Measurements from ENCODE around the gene FOXN3.

FOXN3 gene

DNA sequence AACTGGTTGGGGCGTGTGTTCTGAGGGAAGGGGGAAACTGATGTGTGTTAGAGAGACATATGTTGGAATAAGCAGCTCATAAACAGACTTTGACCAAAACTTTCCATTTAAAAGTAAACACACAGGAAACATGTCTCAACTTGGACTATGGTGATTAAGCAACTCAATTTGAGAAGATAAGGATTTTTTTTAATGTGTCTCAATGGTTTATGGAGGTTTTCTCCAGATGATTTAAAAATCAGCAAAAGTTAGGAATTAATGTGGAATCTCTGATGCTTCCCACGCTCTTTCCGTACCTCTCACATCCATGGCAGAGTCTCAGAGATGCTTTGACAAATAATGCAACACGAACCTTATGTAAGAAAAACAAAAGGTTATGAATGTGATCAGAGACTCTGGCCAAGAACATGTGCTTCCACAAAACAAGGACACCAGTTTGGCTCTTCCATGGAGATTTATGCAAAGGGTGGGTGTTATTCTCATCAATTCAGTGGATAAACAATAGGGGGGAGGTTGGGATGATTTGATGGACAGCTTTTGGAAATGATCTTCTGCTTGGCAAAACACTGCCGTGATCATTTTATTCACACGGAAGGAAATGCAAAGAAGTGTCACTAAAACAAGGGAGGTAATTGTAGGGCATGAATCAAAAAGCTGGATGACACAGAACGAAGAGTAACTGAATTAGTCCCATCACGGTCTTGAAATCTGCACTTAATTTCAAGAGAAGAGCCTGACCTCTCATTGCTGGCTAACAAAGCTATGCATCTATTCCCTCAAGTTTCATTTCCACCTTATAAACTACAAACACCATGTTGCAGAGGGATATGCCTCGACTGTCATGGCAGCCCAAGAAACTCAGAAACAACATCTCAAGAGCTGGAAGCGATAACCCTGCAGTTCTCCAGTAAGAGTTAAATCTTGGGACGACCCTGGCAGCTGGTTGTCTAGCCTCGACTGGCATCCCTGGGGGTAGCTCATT is 76.5 kb downstream of the FOXN3 start:
- peaks cover 31% of the 10 kb centered on the region for H3K4me1 ChIP-seq (ENCODE audit: low read length)

DNA sequence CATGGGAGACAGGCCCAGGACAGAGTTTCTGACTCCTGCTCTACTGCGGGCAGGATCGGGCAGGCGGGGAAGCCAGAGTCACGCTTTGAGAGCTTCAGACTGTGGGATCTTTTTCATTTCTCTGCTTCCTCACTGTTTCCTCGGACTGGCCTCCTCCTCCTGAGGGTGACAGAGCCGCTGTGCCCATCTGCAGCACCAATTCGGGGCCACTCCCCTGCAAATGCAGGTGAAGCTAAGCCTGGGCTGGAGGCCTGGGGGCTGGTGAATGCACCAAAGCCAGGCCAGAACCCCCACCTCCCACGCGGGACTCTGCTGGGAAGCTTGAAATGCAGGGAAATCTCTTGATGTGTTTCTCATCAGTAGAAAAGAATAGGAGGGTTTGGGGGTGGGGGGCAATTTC is 77.5 kb downstream of the FOXN3 start:
- Histone ChIP-seq H3K27me3 (ENCODE audit: low read depth, low read length) (no peaks in the 10 kb centered on the region), H3K9me3 (ENCODE audit: insufficient read depth, low read length) (no peaks in the 10 kb centered on the region), H2AFZ (ENCODE audit: low read depth, low read length) (no peak overlapping the region), H4K20me1 (ENCODE audit: insufficient read depth, low read length) (peaks cover 9% of the 10 kb centered on the region; the same call in 1 of the 2 replicates), H3K27ac (ENCODE audit: low read length) (no peak overlapping the region), H3K36me3 (replicated peaks; ENCODE audit: low read depth, low read length) (peaks cover 4% of the 10 kb centered on the region), H3K9ac (ENCODE audit: low read length) (no peak overlapping the region), H3K79me2 (ENCODE audit: low read length) (no peaks in the 10 kb centered on the region), H3K4me3 (ENCODE audit: low read length) (no peak overlapping the region), H3K4me1 (ENCODE audit: low read length) (peaks cover 31% of the 10 kb centered on the region), H3K4me2 (ENCODE audit: low read length) (no peak overlapping the region)
- TF ChIP-seq, protein P1, sequence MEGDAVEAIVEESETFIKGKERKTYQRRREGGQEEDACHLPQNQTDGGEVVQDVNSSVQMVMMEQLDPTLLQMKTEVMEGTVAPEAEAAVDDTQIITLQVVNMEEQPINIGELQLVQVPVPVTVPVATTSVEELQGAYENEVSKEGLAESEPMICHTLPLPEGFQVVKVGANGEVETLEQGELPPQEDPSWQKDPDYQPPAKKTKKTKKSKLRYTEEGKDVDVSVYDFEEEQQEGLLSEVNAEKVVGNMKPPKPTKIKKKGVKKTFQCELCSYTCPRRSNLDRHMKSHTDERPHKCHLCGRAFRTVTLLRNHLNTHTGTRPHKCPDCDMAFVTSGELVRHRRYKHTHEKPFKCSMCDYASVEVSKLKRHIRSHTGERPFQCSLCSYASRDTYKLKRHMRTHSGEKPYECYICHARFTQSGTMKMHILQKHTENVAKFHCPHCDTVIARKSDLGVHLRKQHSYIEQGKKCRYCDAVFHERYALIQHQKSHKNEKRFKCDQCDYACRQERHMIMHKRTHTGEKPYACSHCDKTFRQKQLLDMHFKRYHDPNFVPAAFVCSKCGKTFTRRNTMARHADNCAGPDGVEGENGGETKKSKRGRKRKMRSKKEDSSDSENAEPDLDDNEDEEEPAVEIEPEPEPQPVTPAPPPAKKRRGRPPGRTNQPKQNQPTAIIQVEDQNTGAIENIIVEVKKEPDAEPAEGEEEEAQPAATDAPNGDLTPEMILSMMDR (IDR thresholded peaks at IDR 0.05; ENCODE audit: low read depth, low read length) = no peak
- TF ChIP-seq EZH2phosphoT487 (IDR thresholded peaks at IDR 0.05; ENCODE audit: low read depth) = no peak

More for the DNA sequence above, 76.5 kb downstream of the FOXN3 start:
- Histone ChIP-seq H3K4me2 (ENCODE audit: low read length) (no peak overlapping the region), H3K36me3 (replicated peaks; ENCODE audit: low read depth, low read length) (peaks cover 4% of the 10 kb centered on the region), H3K4me3 (ENCODE audit: low read length) (no peak overlapping the region), H3K27me3 (ENCODE audit: low read depth, low read length) (no peaks in the 10 kb centered on the region), H3K9me3 (ENCODE audit: insufficient read depth, low read length) (no peaks in the 10 kb centered on the region), H3K27ac (ENCODE audit: low read length) (no peak overlapping the region), H2AFZ (ENCODE audit: low read depth, low read length) (no peak overlapping the region), H4K20me1 (ENCODE audit: insufficient read depth, low read length) (peaks cover 9% of the 10 kb centered on the region; the same call in 1 of the 2 replicates), H3K79me2 (ENCODE audit: low read length) (no peaks in the 10 kb centered on the region), H3K9ac (ENCODE audit: low read length) (no peak overlapping the region)
- TF ChIP-seq, protein P1 (IDR thresholded peaks at IDR 0.05; ENCODE audit: low read depth, low read length) = no peak
- no peak for TF ChIP-seq EZH2phosphoT487 (IDR thresholded peaks at IDR 0.05; ENCODE audit: low read depth)

DNA sequence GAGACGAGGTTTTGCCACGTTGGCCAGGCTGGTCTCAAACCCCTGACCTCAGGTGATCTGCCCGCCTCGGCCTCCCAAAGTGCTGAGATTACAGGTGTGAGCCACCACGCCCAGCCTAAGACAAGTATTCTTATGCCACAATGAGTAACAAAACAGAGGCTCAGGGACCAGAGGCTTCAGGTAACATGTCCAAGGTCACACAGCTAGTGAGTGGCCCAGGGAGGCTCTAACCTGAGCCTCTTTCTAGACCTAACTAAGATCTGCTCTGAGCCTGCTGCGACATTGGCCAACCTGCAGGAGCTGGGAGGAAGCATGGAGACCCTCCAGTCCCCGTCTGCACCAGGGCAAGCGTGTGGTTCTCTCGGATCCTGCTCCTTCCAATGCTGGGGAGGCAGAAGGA is 77.9 kb downstream of the FOXN3 start:
- H3K4me2 ChIP-seq (ENCODE audit: low read length) = no peak overlapping the region
- H3K9ac ChIP-seq (ENCODE audit: low read length) = no peak overlapping the region
- peaks cover 9% of the 10 kb centered on the region; the same call in 1 of the 2 replicates for H4K20me1 ChIP-seq (ENCODE audit: insufficient read depth, low read length)
- no peak overlapping the region for H2AFZ ChIP-seq (ENCODE audit: low read depth, low read length)
- no peak overlapping the region for H3K27ac ChIP-seq (ENCODE audit: low read length)
- H3K9me3 ChIP-seq (ENCODE audit: insufficient read depth, low read length) = no peaks in the 10 kb centered on the region
- peaks cover 4% of the 10 kb centered on the region for H3K36me3 ChIP-seq (replicated peaks; ENCODE audit: low read depth, low read length)
- no peaks in the 10 kb centered on the region for H3K79me2 ChIP-seq (ENCODE audit: low read length)
- no peak for TF ChIP-seq EZH2phosphoT487 (IDR thresholded peaks at IDR 0.05; ENCODE audit: low read depth)
- TF ChIP-seq, protein P1 (IDR thresholded peaks at IDR 0.05; ENCODE audit: low read depth, low read length) = no peak
- peaks cover 31% of the 10 kb centered on the region for H3K4me1 ChIP-seq (ENCODE audit: low read length)
- H3K27me3 ChIP-seq (ENCODE audit: low read depth, low read length) = no peaks in the 10 kb centered on the region
- no peak overlapping the region for H3K4me3 ChIP-seq (ENCODE audit: low read length)

DNA sequence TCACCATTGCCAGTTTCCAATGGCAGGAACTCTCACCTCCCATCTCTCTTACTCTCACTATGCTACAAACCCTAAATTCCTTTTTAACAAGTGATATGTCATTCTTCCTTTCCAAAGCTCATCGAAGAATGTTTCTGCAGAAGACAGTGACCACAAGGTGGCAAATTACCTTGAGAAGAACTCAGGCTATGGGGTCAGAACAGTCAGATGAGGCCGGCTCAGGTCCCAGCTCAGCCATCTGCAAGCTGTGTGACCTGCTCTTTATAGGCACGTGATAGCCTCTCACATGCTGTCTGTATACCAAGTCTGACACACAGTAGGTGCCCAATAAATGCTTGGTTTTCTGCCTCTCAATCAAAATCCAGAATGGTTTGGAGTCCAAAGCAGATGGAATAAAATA is 80.7 kb downstream of the FOXN3 start:
- H3K27ac ChIP-seq (ENCODE audit: low read length) = no peak overlapping the region

More for the DNA sequence above, 80.7 kb downstream of the FOXN3 start:
- H3K4me1 ChIP-seq (ENCODE audit: low read length) = peaks cover 22% of the 10 kb centered on the region
- no peak for TF ChIP-seq EZH2phosphoT487 (IDR thresholded peaks at IDR 0.05; ENCODE audit: low read depth)
- TF ChIP-seq, protein P1 (IDR thresholded peaks at IDR 0.05; ENCODE audit: low read depth, low read length) = peak; percentile 37
- no peaks in the 10 kb centered on the region for H3K27me3 ChIP-seq (ENCODE audit: low read depth, low read length)
- H3K9me3 ChIP-seq (ENCODE audit: insufficient read depth, low read length) = no peaks in the 10 kb centered on the region
- H3K4me3 ChIP-seq (ENCODE audit: low read length) = no peak overlapping the region
- H3K36me3 ChIP-seq (replicated peaks; ENCODE audit: low read depth, low read length) = no peaks in the 10 kb centered on the region
- no peaks in the 10 kb centered on the region; the same call in 1 of the 2 replicates for H3K79me2 ChIP-seq (ENCODE audit: low read length)
- H2AFZ ChIP-seq (ENCODE audit: low read depth, low read length) = no peak overlapping the region
- no peak overlapping the region for H3K9ac ChIP-seq (ENCODE audit: low read length)
- peaks cover 4% of the 10 kb centered on the region; the same call in 1 of the 2 replicates for H4K20me1 ChIP-seq (ENCODE audit: insufficient read depth, low read length)
- no peak overlapping the region for H3K4me2 ChIP-seq (ENCODE audit: low read length)

Data from OCI-LY3 (cell line).